Measurements from ENCODE around the gene NIBAN1.
A peak's percentile ranks its signal among the peaks of the same experiment; 100 is the strongest.

Gene NIBAN1

DNA sequence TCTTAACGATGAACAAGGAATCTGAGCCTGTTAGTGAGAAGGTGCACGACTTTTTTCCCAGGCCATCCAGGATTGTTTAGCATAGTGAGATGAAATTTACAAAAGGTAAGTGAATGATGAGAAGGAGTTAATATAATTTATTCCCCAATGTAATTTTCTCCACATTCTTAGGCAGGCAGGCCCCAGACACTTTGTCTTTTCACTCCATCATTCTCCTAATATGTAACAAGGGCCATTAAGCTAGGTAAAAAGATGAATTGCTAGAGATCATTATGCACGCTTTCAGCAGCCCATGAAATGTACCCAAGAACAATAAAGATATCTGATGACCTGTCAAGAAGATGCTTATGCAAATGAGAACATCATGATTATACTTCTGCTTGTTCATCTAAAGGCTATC lies 24.1 kb downstream of the NIBAN1 start:
- no peak overlapping the region for H3K27ac ChIP-seq
- no peak for DNase-seq (ENCODE audit: low read depth, low spot score)

GRCh38 chr1:184947497-184948256 lies 26.6 kb downstream of the NIBAN1 start:
- no peak overlapping the region for H3K27ac ChIP-seq
- no peak for DNase-seq (ENCODE audit: low read depth, low spot score)

- no peak overlapping the region for H3K27ac ChIP-seq
- no peak for DNase-seq (ENCODE audit: low read depth, low spot score)
These were observed 28.5 kb downstream of the NIBAN1 start for GRCh38 chr1:184945678-184946412.

DNA sequence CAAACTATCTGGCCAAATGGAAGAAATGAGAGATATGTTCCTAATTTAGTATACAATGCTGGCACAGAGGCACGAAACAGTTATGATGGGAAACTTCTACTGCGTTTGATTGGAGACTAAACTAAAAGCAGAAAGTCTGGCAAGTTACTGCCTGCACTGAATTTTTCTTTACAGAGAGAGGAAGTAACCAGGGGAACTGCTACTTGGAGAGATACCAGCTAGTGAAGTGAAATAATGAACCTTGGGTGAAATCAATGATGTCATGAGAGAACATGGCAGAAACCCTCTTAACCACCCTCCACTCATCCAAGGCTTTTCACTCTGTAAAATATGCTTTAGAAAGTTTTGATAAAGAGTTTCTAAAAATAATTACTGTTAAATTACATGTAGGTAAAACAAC lies 29.3 kb downstream of the NIBAN1 start:
- no peak for DNase-seq (ENCODE audit: low read depth, low spot score)
- H3K27ac ChIP-seq, result no peak overlapping the region

DNA sequence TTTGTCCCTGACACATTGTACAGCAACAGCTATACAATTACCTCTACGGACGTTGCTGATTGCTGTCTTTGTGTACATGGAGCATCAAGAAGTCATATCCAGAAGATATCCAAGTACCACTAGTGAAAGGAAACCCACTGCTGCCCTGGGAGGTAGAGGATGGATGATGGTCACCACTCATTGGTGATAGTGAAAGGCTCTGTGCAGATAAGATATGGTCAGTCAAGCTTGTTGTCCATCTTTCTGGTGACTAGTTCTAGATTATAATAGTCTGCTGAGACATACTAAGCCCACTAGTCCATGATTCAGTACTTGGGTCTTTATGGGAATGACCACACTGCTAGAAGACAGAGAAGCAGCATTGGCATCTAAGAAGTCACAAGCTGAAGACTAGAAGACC lies 30.3 kb downstream of the NIBAN1 start:
- DNase-seq (ENCODE audit: low read depth, low spot score), result no peak
- no peak overlapping the region for H3K27ac ChIP-seq

- no peak for DNase-seq (ENCODE audit: low read depth, low spot score)
- H3K27ac ChIP-seq, result no peak overlapping the region
These were observed 32.6 kb downstream of the NIBAN1 start for GRCh38 chr1:184941735-184942134.

GRCh38 chr1:184941410-184941733 lies 32.9 kb downstream of the NIBAN1 start:
- DNase-seq (ENCODE audit: low read depth, low spot score), result no peak
- H3K27ac ChIP-seq, result no peak overlapping the region

GRCh38 chr1:184940694-184941409 lies 33.5 kb downstream of the NIBAN1 start:
- no peak overlapping the region for H3K27ac ChIP-seq
- DNase-seq (ENCODE audit: low read depth, low spot score), result no peak

DNA sequence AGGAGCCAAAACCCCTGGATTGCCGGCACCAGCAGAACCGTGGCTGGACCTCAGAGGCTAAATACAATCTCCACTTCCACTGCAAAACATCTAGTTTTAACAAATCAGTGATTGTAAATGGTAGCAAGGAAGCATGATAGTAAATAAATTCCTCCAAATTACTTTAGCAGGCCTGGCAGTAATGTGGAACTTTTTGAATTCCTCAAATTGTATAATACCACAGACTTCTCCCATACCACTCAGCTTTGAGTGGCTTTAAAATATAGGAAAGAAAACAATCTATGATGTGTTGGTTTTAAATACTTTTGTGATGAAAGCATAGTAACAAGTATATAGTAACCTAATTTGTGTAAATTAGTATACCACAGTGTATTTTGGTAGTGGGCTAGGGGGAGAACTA lies 34.1 kb downstream of the NIBAN1 start:
- no peak for DNase-seq (ENCODE audit: low read depth, low spot score)
- no peak overlapping the region for H3K27ac ChIP-seq

DNA sequence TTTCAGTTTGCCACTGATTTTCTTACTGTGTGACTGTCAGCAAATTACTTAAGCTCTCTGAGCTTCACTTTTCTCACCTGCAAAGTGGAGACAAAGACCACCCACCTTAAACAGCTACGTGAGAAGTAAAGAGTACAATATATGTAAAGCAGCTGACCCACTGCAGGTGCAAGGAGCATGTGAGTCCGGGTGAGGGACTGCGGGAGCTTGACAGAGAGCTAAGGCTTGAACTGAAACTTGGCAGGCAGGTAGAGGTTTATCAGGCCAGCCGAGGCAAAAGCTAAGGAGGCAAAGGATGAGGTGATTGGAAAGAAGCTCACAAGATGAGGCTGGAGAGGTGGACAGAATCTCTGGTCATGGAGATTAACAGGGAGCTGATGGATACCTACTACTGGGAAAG lies 36.6 kb downstream of the NIBAN1 start:
- no peak overlapping the region for H3K27ac ChIP-seq
- DNase-seq (ENCODE audit: low read depth, low spot score), result no peak

- no peak overlapping the region for H3K27ac ChIP-seq
- no peak for DNase-seq (ENCODE audit: low read depth, low spot score)
These were observed 38.1 kb downstream of the NIBAN1 start for GRCh38 chr1:184935920-184936798.

- no peak overlapping the region for H3K27ac ChIP-seq
- DNase-seq (ENCODE audit: low read depth, low spot score), result no peak
These were observed 40.4 kb downstream of the NIBAN1 start for GRCh38 chr1:184933944-184934343.

DNA sequence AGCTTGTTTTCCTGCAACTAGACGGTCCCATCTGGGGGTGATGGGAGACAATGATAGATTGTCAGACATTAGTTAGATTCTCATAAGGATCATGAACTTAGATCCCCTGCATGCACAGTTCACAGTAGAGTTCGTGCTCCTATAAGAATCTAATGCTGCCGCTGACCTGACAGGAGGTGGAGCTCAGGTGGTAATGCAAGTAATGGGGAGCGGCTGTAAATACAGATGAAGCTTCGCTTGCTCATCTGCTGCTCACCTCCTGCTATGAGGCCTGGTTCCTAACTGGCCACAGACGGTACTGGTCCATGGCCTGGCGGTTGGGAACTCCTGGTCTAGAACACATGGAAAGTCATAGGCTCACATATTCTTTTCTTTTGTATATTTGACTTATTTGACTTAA lies 42.0 kb downstream of the NIBAN1 start:
- no peak overlapping the region for H3K27ac ChIP-seq
- DNase-seq (ENCODE audit: low read depth, low spot score), result no peak

- H3K27ac ChIP-seq, result no peak overlapping the region
- no peak for DNase-seq (ENCODE audit: low read depth, low spot score)
These were observed 42.7 kb downstream of the NIBAN1 start for GRCh38 chr1:184931566-184931965.

DNA sequence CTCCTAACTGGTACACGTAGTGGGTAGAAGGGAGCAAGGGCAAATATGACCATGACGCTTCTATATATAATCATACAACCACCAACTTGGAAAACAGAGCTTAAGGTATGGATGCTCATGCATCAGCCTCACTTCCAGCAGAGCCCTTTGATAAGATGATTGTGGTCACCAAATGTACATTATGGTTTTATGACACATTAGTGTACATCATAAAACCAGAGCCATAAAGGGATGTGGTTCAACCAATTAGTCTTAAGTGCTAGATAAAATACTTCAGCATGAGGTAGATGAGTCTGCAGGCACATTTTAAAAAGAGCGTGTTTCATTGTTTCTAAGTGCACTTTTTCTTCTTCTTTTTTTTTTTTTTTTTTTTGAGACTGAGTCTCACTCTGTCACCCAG lies 43.7 kb downstream of the NIBAN1 start:
- H3K27ac ChIP-seq, result no peak overlapping the region

GRCh38 chr1:184930232-184930631 lies 44.1 kb downstream of the NIBAN1 start:
- DNase-seq (ENCODE audit: low read depth, low spot score), result no peak
- H3K27ac ChIP-seq, result peak overlapping the region; percentile 8

More for the DNA sequence above, 43.7 kb downstream of the NIBAN1 start:
- DNase-seq (ENCODE audit: low read depth, low spot score), result no peak

DNA sequence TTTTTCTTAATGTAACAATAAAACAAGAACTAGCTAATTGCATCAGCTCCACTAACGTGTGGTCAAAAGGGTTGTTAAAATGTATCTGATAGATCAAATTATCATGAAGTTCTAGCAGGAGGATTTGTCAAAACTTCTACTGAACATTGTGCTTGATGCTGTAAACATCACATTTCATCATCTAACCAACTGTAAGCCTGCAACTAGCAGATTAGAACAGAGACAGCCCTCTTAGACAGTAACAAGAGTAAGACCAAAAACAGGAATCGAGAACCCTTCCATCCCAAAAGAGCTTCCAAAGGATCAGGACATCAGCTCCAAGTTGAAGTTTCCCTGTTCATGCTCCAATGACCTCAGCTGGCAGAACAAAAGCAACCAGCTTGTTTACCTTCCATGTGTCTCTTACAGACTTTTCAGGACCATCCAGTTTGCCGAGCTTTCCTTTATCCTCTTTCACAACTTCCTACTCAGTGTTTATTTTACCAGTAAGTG lies 44.6 kb downstream of the NIBAN1 start:
- peak; percentile 59 for DNase-seq (ENCODE audit: low read depth, low spot score)
- peak overlapping the region; percentile 8 for H3K27ac ChIP-seq

- H3K27ac ChIP-seq, result no peak overlapping the region
- no peak for DNase-seq (ENCODE audit: low read depth, low spot score)
These were observed 45.9 kb downstream of the NIBAN1 start for GRCh38 chr1:184928394-184928793.
